Measurements from ENCODE around the gene GAB3.

GRCh38 chrX:154738011-154738738 is 12.7 kb downstream of the GAB3 start:
- TF ChIP-seq CTCF (IDR thresholded peaks at IDR 0.05; ENCODE audit: insufficient read depth, low read length) = no peak
- TF ChIP-seq POLR2AphosphoS5 (IDR thresholded peaks at IDR 0.05; ENCODE audit: low read depth) = no peak
- TF ChIP-seq SPI1 (IDR thresholded peaks at IDR 0.05; ENCODE audit: borderline replicate concordance, low read depth) = no peak
- no peak for TF ChIP-seq GABPA (IDR thresholded peaks at IDR 0.05; ENCODE audit: low read depth)
- no peak for TF ChIP-seq REST (IDR thresholded peaks at IDR 0.05; ENCODE audit: insufficient replicate concordance, low read depth)
